B cell (primary cell): ENCODE data around the gene SLC4A5. TPM values are rescaled to one million over a fixed set of nuclear protein-coding genes. Genes with fewer than 3 reads are reported as not detected.

Experiments used
- ATAC-seq: fragments of 200-7000 bp; cut with Tn5 transposase; one replicate; pipeline ENCODE4 v1.10.0; 2021; ENCODE audit warnings: low read depth, mild to moderate bottlenecking, moderate number of reproducible peaks, moderate library complexity
- CTCF ChIA-PET: fragments of 350-600 bp; sonication (Branson Sonifier 250); formaldehyde crosslinking; loops from one replicate; lab custom pipeline; 2021; ENCODE audit warnings: antibody characterized with exemption, inconsistent platforms; lab: Charles Lee
- POLR2A ChIA-PET: fragments of 350-600 bp; sonication (Branson Sonifier 250); formaldehyde crosslinking; loops from one replicate; lab custom pipeline; 2021; ENCODE audit warnings: antibody characterized with exemption; lab: Charles Lee
- DNase-seq: peaks from one replicate; pipeline ENCODE4 v3.0.0; 2013
- H2AFZ ChIP-seq: 2 replicates; pipeline ENCODE4 v1.6.1; 2012; ENCODE audit warnings: mild to moderate bottlenecking, low read depth, low read length; ENCODE audit not compliant: insufficient read depth, poor library complexity, severe bottlenecking
- H3K27ac ChIP-seq, 2 donors: 1 replicate in 1 of 2; 2 replicates in 1 of 2; pipeline ENCODE4 v1.5.1; 2012 to 2013; ENCODE audit warnings: low read length in 2 of 2, mild to moderate bottlenecking in 2 of 2, moderate library complexity in 1 of 2
- H3K27me3 ChIP-seq, 4 experiments: fragments of 200-600 bp in 1 of 4; sonication (generic) in 1 of 4; replicated peaks in 1 of 4; 1 replicate in 2 of 4; 2 replicates in 2 of 4; pipeline versions ENCODE4 v1.6.1 to v1.7.0; 2013 to 2016; ENCODE audit warnings: low read length in 3 of 4, mild to moderate bottlenecking in 2 of 4, mixed read lengths in 1 of 4, moderate library complexity in 1 of 4; ENCODE audit not compliant: insufficient read depth in 4 of 4, control insufficient read depth in 3 of 4; ENCODE audit errors: control extremely low read depth in 1 of 4
- H3K36me3 ChIP-seq, 2 experiments: replicated peaks in 1 of 2; 1 replicate in 1 of 2; 2 replicates in 1 of 2; pipeline versions ENCODE4 v1.6.1 to v1.7.1; 2013; ENCODE audit warnings: low read length in 1 of 2; ENCODE audit not compliant: insufficient read depth in 2 of 2, control insufficient read depth in 1 of 2; ENCODE audit errors: control extremely low read depth in 1 of 2, extremely low read depth in 1 of 2
- H3K4me1 ChIP-seq, 2 donors: fragments of 200-600 bp in 1 of 2; sonication (generic) in 1 of 2; 1 replicate in 1 of 2; 2 replicates in 1 of 2; pipeline versions ENCODE4 v1.5.1 to v1.6.1; 2013 to 2017; ENCODE audit warnings: low read length in 2 of 2; ENCODE audit not compliant: control insufficient read depth in 2 of 2, insufficient read depth in 2 of 2
- H3K4me2 ChIP-seq: replicated peaks from 2 replicates; pipeline ENCODE3; 2012; ENCODE audit warnings: mild to moderate bottlenecking, low read depth, low read length; ENCODE audit not compliant: poor library complexity, severe bottlenecking
- H3K4me3 ChIP-seq, 5 experiments: fragments of 200-600 bp in 1 of 5; sonication (generic) in 1 of 5; 1 replicate in 3 of 5; 2 replicates in 2 of 5; pipeline versions ENCODE4 v1.5.1 to v1.7.0; 2011 to 2016; ENCODE audit warnings: low read length in 4 of 5, mild to moderate bottlenecking in 4 of 5, low read depth in 2 of 5, control low read depth in 1 of 5, moderate library complexity in 1 of 5; ENCODE audit not compliant: insufficient read depth in 1 of 5; ENCODE audit errors: control extremely low read depth in 1 of 5, extremely low read depth in 1 of 5
- H3K79me2 ChIP-seq: fragments of 200-600 bp; sonication (generic); one replicate; pipeline ENCODE4 v1.6.0; 2016; ENCODE audit warnings: low read length; ENCODE audit not compliant: control insufficient read depth, insufficient read depth
- H3K9ac ChIP-seq: fragments of 200-600 bp; sonication (generic); 2 replicates; pipeline ENCODE4 v1.6.1; 2017; ENCODE audit warnings: mild to moderate bottlenecking, low read length, moderate library complexity
- H3K9me3 ChIP-seq, 3 donors: one replicate each; pipeline versions ENCODE4 v1.6.1 to v1.7.1; 2013; ENCODE audit warnings: low read length in 2 of 3; ENCODE audit not compliant: control insufficient read depth in 2 of 3, insufficient read depth in 1 of 3; ENCODE audit errors: control extremely low read depth in 1 of 3
- H4K20me1 ChIP-seq: 2 replicates; pipeline ENCODE4 v1.6.0; 2012; ENCODE audit warnings: mild to moderate bottlenecking, low read length; ENCODE audit not compliant: insufficient read depth, control insufficient read depth, poor library complexity, severe bottlenecking
- H3K27ac Mint-ChIP-seq: one replicate; pipeline ENCODE4 v1.8.0; 2021; ENCODE audit warnings: mixed read lengths
- H3K27me3 Mint-ChIP-seq: one replicate; pipeline ENCODE4 v1.8.0; 2021; ENCODE audit warnings: mixed read lengths
- H3K4me1 Mint-ChIP-seq: one replicate; pipeline ENCODE4 v1.8.0; 2021; ENCODE audit warnings: mixed read lengths
- H3K4me3 Mint-ChIP-seq: one replicate; pipeline ENCODE4 v1.8.0; 2021; ENCODE audit warnings: mixed read lengths
- H3K9me3 Mint-ChIP-seq: one replicate; pipeline ENCODE4 v1.8.0; 2022; ENCODE audit warnings: mixed read lengths; ENCODE audit not compliant: insufficient read depth
- EZH2 ChIP-seq: IDR thresholded peaks from 2 replicates; pipeline ENCODE4 v1.6.1; 2012; ENCODE audit warnings: borderline replicate concordance, low read depth, mild to moderate bottlenecking, moderate library complexity, low read length; ENCODE audit not compliant: insufficient read depth, poor library complexity, severe bottlenecking
- WGBS: methylation state at CpG from one replicate; pipeline ENCODE4 v1.1.5; 2013; ENCODE audit warnings: missing lambda C conversion rate; ENCODE audit not compliant: insufficient coverage; 5-methylcytosine and 5-hydroxymethylcytosine counted together
- intact Hi-C: fragments of 100-400 bp; cut with micrococcal nuclease; formaldehyde crosslinking; loops from one replicate; pipeline ENCODE4 v1.10.0; 2022
- polyA plus RNA-seq: library from polyadenylated mRNA; depleted of rRNA; stranded (reverse); fragments of >200 nt; gene quantifications from 2 replicates; pipeline ENCODE4 v1.2.3, GENCODE V29; 2012
- total RNA-seq, 2 donors: library from RNA; stranded (reverse); fragments of 120-200 nt in 1 of 2; gene quantifications; 1 replicate in 1 of 2; 2 replicates in 1 of 2; pipeline versions ENCODE4 v1.2.3 to v1.2.4, GENCODE V29; 2013 to 2022
- TF ChIP-seq, protein P1 (sequence below): fragments of 200-600 bp; IDR thresholded peaks from one replicate; pipeline ENCODE4 v1.8.0; 2022; ENCODE audit warnings: antibody characterized with exemption, mild to moderate bottlenecking

The SLC4A5 gene
- total and polyA plus RNA-seq, 2 donors (not counting 1 experiment from before 2014, with no cell fraction given), result 3.3 to 9.7 TPM

DNA sequence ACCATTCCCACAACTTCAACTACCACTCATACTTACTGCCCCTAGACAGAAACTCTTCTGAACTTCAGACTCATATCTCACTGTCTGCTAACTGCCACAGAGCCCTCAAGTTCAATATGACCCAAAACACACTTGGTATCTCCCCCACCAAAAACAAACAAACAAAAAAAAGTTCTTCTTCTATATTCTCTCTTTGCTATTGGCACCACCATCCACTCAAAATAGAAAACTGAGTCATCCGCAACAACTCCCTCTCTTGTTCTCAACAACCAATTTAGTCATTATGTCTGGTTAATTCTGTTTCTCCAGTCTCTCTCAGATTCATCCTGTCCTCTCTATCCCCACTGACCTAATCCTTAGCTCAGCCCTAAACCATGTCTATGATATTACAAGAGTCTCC is 44.1 kb upstream of the SLC4A5 start:
- DNase-seq, result no peak
- Histone ChIP-seq H3K4me3 (no peak overlapping the region), H4K20me1 (peaks cover 61% of the 10 kb centered on the region), H3K9ac (no peak overlapping the region), H3K27me3 (no peaks in the 10 kb centered on the region), H3K27ac (no peak overlapping the region), H3K9me3 (no peaks in the 10 kb centered on the region), H3K79me2 (peaks cover 93% of the 10 kb centered on the region), H3K4me1 (peaks cover 15 to 24% of the 10 kb centered on the region in 2 donors), H3K36me3 (peaks cover 0 to 6% of the 10 kb centered on the region in 2 experiments), H3K4me2 (no peak overlapping the region), H2AFZ (no peak overlapping the region)
- TF ChIP-seq EZH2, result no peak
- TF ChIP-seq, protein P1, sequence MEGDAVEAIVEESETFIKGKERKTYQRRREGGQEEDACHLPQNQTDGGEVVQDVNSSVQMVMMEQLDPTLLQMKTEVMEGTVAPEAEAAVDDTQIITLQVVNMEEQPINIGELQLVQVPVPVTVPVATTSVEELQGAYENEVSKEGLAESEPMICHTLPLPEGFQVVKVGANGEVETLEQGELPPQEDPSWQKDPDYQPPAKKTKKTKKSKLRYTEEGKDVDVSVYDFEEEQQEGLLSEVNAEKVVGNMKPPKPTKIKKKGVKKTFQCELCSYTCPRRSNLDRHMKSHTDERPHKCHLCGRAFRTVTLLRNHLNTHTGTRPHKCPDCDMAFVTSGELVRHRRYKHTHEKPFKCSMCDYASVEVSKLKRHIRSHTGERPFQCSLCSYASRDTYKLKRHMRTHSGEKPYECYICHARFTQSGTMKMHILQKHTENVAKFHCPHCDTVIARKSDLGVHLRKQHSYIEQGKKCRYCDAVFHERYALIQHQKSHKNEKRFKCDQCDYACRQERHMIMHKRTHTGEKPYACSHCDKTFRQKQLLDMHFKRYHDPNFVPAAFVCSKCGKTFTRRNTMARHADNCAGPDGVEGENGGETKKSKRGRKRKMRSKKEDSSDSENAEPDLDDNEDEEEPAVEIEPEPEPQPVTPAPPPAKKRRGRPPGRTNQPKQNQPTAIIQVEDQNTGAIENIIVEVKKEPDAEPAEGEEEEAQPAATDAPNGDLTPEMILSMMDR, result no peak
- H3K4me3 Mint-ChIP-seq, result no peak overlapping the region
- peaks cover 16% of the 10 kb centered on the region for H3K4me1 Mint-ChIP-seq
- no peaks in the 10 kb centered on the region for H3K27me3 Mint-ChIP-seq
- no peak for ATAC-seq
- POLR2A ChIA-PET, result no interaction called here
- no peak overlapping the region for H3K27ac Mint-ChIP-seq
- H3K9me3 Mint-ChIP-seq, result no peaks in the 10 kb centered on the region
- WGBS, result 100% methylated on average over 1 of the region's 1 CpG
- CTCF ChIA-PET, result interaction anchor here (0.6 kb wide), 1 partner anchor 536 kb away, joined by 3 read pairs; no protein-coding TSS in a partner anchor
- intact Hi-C loops, result no loop called here

- H3K79me2 ChIP-seq, result peaks cover 93% of the 10 kb centered on the region
- intact Hi-C loops, result no loop called here
Observed at GRCh38 chr2:74385396-74385795, 42.2 kb upstream of the SLC4A5 start.

More at GRCh38 chr2:74385396-74385795, 42.2 kb upstream of the SLC4A5 start:
- Histone ChIP-seq H3K4me2 (no peak overlapping the region), H3K36me3 (peaks cover 0 to 6% of the 10 kb centered on the region in 2 experiments), H4K20me1 (peaks cover 80% of the 10 kb centered on the region), H2AFZ (no peak overlapping the region), H3K4me1 (peaks cover 7 to 16% of the 10 kb centered on the region in 2 donors), H3K27me3 (no peaks in the 10 kb centered on the region), H3K4me3 (no peak overlapping the region), H3K9ac (no peak overlapping the region), H3K9me3 (no peaks in the 10 kb centered on the region), H3K27ac (no peak overlapping the region)
- POLR2A ChIA-PET, result no interaction called here
- H3K4me3 Mint-ChIP-seq, result no peak overlapping the region
- 100% methylated on average over 2 of the region's 8 CpGs for WGBS
- peaks cover 13% of the 10 kb centered on the region for H3K4me1 Mint-ChIP-seq
- no peaks in the 10 kb centered on the region for H3K9me3 Mint-ChIP-seq
- CTCF ChIA-PET, result no interaction called here
- ATAC-seq (no peak), DNase-seq (no peak)
- no peak overlapping the region for H3K27ac Mint-ChIP-seq
- no peaks in the 10 kb centered on the region for H3K27me3 Mint-ChIP-seq
- TF ChIP-seq, protein P1, result no peak
